HG02571 (cell line): ENCODE results near the gene KRT7.
A peak's percentile ranks its signal among the peaks of the same experiment; 100 is the strongest.
"Not testable (repeated sequence)": the region's sequence is repeated elsewhere in the genome, so short reads cannot be mapped to it uniquely, and the experiment has no call there.

Experiments used
- ATAC-seq: cut with Tn5 transposase; IDR thresholded peaks from one replicate; pipeline ENCODE4 v1.9.1; 2021; ENCODE audit warnings: mild to moderate bottlenecking, moderate library complexity; ENCODE audit not compliant: unreplicated experiment

KRT7 gene

DNA sequence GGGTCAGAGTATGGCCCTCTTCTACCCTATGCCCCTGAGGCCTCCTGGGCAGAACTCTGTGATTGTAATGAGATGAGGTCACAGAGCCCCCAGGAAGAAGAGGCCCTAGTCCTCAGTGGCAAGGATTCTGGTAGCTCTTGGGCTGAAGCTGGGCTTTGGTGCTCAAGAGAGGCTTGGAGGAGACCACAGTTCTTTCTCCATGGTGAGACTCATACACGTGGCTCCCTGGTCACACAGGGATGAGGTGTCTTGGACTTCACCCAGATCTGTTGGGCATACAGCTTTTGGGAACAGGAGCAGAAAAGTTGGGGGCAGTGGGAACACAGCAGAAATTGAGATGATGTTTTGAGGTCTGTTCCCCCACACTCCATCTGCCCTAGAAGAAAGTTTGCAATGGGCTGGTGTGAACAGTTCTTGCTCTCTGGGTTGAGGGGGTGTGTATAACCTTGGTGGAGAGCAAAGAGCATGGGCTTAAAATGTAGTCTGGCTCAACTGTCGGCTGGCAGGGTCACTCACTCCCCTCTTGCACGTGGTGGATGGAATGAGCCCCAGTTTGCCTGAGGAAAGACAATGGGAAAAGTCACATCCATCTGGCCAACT is 41.6 kb downstream of the KRT7 start, which contains the start of gene KRT86:
Gene KRT86 (plus strand): TSS at position 125 of the 600 bp plus-strand sequence. CDS start 27,272 bp downstream, outside the sequence.
- no peak for ATAC-seq

DNA sequence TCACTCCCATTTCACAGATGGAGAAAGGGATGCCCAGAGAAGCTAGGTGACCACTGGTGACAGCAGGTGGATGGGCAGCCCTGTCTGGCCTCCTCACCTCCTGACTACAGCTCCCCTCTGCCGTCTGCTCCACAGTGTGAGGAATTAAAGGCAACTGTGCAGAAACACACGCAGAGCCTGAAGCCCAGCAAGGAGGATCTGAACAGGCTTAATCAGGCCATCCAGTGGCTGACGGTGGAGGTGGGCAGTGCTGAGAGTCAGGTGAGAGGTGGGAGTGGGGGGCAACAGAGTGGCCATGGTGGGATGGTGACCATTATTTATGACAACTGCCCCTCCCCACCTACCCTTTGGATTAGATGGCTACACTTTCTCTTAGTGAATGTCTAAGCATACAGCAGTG is 42.6 kb downstream of the KRT7 start:
- ATAC-seq: no peak

DNA sequence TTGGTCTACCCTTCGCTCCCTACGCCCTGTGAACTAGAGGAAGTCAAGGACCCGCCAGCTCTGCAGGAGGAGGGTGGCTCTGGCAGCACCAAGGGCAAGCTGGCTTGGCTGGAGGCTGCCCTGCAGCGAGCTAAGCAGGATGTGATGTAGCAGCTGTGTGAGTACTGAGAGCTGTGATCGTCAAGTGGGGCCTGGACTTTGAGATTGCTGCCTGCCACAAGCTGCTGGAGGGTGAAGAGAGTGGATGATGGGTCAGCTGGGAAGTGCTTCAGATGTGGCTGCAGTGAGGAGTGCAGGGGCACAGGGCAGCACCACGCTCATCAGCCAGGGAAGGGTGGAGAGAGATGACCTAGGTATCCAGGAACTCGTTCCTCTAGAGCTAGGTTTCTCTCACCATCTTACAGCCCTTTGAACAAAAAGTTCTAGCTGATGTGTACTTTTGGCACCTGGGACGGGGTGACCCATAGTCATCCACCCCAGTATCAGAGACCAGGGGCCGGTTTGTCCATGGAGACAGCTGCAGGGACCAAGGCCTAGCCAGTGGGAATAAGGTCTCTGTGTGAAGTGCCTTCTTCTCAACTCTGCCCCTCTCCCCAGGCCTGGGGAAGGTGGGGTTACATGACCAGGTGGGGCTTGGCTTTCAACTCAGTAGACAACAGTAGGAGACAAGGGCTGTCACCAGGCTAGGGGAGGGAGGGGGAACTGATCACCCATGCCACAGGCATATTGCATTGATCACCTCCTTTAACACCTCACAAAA is 44.6 kb downstream of the KRT7 start:
- ATAC-seq: no peak

DNA sequence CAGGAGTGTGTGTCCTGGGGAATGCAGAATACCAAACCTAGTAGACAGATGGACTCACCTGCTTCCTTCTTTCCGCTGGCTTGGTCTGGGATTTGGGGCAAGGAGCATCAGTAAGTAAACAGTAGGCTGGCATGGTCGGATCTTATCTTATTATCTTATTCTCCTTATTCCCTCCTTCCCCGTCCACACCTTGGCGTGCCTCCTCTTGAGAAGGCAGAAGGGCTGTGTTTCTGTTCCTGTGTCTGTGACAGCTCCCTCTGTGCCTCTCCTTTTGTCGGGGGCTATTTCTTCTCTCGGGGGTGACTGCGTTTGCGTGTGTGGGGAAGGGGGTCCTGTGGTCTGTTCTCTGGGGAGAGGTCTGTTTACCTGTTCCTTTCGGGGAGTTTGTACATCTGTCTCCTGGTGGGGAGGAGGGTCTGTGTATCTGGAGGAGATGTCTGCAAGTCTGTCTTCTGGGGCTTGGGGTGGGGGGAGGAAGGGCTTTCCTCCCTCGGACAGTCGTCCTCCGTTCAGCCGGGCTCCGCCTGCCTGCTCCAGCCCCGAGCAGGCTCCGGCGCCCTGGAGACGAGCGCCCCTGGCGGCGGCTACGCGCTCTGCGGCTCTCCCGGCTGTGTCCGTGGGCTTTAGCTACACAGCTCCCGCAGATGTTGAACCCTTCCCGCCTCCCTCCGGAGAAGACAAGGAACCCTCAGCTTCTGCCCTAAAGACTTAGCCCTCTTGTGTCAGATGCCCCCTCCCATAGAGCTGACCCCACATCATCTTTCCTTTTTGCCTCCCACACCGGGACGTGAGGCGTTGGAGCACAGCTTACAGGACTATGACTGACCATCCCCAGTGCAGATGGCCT is 45.8 kb downstream of the KRT7 start:
- ATAC-seq: peak; percentile 53

DNA sequence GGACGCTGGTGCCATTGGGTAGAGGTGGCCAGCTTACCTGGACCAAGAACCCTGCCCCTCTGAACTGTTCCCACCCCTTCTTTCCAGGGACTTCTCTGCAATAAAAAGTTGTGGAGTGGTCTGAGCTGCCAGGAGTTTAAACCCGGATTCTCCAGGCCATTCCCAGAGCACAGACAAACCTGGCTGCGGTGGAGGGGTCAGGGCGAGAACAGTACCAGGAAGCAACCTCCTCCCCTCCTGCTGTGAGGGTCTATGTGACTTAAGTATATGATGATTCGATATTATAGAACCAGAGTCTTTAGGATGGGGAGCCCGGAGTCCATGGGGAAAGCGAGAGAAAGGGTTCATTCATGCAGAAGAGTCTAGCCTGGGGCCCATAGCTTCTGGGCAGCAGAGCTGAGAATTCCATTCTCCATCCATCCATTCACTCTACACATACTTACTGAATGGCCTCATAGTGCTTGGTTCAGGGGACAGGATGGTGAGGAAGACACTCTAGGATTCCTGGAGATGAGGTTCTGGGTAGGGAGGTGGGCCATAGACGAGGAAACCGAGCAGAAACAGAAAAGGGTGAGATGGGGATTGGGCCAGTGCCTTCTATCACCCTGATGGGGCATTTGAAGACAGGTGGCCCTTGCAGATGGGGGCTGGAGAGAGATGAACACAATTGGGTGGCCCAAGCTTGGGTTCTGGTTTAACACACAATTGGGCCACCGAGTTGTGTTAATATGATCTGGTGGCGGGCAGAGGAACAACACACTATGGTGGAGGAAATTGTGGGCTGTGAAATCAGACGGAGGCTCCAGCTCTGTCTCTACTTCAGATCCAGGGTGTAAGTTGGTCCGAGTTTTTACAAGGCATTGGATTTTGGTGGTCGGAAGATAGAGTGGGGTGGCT is 46.6 kb downstream of the KRT7 start:
- ATAC-seq: no peak

DNA sequence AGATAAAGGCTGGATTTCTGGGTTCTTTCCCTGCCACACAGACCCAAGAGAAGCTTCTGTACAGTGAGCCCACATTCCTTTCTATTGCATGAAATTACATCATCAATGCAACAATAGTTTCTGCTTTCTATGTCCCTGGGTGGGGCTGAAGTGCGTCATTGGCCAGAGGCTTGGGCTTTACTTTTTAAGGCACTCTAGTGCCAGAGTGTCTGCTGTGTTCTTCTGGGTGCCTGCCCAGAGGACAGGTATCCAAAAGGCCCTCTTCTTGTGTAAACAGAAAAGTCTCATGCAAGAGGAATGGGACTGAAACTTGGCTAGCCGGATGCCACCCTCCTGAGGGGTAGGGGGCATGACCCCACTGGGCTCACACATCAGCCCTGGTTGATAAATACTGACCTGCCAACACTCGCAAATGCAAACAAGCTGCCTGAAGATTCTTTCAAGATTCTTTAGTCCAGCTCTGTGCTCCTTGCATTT is 47.3 kb downstream of the KRT7 start:
- ATAC-seq: no peak

DNA sequence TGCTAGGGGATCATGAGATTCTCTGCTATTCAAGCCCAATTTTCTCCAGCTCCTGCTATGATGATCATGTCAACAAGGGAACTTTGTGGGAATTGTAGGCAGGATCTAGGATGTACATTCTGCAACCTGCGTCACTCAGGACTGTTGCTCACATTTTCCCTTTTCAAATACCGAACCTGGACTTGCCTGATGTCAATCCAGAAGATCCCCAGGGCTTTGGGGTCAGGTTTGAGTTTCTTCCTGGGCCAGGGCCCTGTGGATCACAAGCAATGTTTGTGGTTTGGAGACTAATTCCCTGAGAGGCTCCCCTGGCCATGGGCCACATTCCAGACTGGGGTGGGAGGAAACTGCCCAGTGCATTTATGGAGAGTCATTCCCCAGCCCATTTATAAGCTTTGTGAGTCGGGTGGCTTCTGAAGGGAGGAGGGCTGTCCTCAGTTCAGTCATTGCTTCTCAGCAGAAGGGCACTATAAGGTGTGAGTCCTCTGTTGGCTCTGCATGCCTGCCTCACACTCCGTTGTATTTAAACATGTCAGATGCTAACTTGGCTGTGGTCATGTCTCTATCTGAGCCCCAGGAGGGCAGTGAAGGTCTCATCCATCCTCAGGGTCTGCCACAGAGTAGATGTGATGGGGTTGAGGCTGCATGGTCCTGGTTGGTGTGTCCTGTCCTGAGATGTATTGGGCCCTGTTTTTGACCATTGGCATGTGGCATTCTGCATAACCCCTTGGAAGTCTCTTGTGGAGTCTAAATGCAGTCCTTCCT is 47.9 kb downstream of the KRT7 start:
- ATAC-seq: no peak

DNA sequence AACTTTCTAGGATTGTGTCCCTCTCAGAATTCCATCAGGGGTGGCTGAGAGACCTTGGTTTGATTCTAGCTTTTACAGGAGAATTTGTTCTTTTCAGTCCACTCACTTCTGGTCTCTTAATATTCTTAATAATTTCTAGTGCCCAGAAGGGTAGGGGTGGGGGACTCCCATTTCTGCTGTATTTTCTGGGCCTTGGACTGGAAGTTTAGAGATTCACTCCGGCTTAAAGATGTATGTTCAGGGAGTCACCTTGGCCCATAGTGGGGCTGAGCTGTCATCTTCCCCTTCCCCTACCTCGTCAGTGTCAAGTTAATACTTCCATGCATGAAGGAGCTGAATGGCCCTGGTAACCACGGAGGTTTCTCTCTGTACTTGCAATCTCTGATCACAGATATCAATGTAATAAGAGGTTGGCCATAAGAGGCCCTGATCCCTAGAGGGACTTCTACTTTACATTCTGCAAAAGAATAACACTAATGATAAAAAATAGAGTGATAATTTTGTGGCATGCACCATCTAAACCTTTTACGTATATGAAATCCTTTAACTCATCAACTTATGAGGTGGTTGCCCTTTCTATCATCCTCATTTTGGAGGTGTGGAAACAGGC is 51.6 kb downstream of the KRT7 start:
- ATAC-seq: no peak

DNA sequence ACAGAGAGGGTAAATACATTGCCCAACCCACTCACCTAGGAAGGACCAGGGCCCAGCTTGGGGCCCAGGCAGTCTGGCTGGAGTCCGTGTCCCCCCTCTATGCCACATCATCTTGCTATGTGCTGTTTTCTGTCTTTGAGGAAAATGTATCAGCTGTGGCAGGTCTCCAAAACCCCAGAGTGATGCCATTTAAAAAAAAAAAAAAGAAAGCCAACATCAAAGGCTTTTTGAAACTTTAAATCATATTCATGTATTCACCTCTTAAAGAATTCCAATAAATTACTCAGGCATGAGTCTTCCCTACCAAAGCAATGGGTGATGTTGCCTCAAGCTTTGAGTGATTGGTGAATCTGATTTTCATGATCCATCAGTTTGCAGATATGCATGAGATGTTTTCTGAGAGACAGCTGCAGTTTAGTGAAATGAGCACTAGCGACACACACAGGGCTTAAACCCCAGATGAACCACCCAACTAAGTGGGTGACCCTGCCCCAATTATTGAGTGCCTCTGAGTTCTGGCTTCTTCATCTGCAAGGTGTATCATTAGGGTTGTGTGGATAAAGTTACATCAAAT is 52.2 kb downstream of the KRT7 start:
- no peak for ATAC-seq

DNA sequence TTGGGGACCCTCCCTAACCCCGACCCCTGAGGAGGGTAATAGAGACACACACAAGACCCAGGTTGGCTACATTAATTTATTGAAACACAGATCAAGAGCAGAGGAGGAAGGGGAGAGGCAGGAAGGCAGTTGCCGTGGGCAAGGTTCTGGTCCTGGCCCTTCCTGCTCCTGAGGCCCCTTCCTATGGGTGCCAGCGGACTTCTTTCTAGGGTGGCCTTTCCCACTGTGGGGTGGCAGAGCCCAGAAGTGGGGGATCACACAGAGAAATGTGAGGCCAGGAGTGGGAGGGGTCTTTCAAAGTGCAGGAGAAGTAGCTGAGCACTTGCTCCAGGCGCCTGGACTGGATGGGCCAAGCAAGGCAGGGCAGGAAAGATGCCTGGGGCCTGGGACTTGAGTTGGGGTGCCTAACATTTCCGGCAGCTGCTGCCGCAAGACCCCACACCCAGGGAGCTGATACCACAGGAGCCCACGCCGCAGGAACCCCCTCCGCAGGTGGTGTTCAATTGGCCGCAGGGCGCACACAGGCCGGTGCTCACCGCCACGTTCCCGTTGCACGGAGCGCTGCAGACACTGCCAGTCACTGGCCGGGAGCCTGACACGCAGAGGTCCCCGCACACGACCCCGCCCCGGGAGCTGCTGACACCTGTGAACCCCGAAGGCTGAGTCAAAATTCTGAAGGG is 52.9 kb downstream of the KRT7 start:
- no peak for ATAC-seq

DNA sequence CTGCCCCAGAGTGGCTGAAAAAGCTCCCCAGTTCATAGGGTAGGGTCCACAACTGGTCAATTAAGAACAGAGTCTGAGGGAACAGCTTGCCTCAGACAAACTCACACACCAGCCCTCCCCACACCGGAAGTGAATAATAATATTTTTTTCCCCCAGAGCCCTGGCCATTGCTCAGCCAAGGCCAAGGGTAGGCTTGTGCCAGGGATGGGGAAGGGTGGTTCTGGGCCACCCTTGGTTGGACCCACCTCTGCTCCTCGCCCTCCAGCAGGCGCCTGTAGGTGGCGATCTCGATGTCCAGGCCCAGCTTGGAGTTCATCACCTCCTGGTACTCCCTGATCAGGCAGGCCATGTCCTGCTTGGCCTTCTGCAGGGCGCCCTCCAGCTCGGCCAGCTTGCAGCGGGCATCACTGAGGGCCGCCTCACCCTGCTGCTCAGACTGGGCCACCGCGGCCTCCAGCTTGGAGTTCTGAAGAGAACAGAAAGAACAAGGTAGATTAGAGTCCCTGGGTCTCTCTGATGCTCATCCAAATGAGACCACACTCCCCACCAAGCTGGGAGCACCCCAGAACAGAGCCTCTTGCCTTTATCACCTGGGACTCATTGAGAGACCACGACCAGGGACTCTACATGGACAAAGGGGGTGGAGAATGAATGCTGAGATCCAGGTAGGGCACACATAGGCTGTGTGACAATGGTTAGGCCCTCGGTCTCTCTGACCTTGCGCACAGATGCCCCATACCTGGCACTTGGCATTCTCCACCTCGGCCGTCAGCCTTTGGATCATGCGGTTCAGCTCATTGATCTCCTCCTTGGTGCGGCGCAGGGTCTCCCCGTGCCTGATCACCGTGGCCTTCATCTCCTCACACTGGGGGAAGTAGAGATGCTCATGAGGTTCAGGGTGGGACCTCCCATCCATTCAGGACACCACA is 54.1 kb downstream of the KRT7 start:
- not testable (repeated sequence) for ATAC-seq

DNA sequence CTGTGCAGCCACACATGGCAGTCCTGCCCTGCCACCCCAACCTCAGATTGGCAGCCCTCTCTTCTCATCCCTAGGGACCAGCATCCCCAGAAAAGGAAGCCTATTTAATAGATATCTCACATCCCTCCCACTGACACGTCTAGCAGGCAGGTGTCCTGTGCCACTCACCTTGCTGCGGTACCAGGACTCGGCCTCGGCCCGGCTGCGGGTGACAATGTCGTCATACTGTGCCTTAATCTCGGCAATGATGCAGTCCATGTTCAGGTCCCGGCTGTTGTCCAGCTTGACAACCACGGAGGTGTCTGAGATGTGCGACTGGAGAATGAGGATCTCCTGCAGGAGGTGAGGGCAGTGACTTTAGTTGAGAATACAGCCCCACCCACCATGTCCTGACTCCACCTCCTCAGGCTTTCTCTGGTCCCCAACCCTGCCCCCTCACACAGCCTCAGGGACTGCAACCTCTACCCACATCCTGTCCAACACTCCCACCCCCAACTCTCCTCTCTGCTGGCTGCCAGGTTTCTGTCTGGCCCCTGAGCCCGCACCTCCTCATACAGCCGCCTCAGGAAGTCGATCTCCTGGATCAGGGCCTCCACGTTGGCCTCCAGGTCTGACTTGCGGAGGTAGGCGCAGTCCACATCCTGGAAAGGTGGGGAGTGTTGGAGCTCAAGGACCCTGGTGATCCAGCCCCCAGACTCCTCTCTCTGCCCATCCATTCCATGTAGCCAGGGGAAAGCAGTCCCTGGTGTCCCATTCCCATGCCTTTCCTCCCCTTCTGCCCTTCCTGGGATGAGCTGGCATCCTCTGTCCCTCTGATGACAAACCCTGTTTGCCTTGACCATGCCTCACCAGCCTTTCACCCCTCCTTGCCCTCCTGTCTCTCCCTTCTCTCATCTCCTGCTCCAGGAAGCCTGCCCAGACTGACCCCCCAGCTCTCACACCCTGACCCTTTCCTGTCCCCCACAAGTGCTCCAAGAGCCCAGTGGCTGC is 55.1 kb downstream of the KRT7 start:
- ATAC-seq: not testable (repeated sequence)

DNA sequence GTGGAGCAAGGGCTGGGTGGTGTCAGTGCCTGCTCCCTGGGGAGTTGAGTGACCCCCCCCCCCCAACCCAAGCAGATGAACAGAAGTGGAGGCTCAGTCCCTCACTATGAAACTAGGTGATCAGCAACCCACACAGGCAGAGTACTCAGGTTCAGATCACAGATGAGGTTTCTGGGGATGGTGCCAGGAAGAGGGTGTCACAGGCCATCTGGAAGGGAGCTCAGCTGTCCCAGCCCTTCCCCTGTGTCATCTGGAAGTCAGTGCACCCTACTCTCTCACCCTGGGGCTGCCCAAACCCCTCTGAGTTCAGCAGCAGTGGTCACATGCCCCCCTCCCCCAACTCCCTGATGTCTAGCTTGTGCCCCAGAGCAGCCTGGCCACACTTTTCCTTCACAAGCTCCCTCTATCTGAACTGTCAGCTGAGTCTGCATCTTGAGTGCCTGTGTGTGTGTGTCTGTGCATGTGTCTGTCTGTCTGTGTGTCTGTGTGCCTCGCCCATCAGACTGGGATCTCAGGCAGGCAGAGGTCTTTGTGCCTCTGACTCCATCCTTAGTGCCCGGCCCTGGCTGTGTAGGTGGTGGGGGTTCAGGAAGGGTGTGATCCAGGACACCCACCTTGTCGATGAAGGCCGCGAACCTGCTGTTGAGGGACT is 57.6 kb downstream of the KRT7 start:
- ATAC-seq: not testable (repeated sequence)

DNA sequence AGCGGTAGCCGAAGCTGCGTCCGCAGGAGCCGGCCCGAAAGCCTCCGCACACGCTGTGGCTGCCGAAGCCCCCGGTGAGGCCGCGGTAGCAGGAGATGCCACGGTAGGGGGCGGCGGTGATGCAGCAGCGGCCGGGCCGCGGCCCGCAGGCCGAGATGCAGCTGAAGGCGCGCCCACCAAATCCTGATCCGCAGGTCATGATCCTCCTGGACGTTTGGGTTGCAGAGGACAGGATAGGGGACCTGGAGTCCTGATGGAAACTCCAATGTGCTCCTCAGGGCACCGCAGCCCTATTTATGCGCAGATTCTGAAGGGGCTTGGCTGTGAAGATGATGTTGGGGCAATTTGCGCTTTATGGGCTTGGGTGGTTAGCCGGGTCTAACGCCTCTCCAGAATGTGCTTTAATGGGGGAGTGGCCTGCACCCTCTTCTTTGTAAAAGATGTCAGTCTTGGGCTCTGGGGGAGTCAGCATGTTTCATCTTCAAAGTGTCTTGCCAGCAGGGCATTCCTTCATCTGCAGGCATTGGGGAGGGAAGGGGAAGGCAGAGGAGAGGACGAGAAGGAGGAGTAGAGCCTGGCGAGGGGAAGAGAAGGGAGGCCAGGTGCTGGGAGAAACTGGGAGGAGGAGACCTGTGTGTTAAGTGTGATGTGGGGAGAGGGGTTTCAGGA is 58.4 kb downstream of the KRT7 start, which contains the start of gene KRT81:
Gene KRT81 (minus strand): TSS at position 268 of the 669 bp plus-strand sequence. CDS start 69 bp downstream, at position 199.
- no peak for ATAC-seq

DNA sequence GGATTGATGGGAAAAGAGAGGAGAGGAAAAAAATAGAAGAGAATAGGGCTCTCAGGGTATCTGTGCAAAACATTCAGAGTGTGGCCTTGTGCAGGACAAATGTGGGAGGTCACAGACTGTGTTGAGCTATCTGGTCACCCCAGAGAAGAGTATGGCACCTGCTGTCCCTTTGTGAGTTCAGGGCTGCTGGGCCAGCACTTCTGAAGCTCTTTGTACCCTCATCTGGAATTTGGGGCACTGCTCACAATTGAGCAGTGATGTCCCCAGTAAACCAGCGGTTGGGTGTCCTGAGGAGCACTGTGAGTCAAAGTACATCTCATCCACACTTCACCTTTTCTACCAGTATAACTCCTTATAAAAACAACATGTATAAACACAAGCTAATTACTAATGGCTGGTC is 60.9 kb downstream of the KRT7 start:
- ATAC-seq: no peak
